ENCODE measurements around the gene KRTAP4-5. TPM values are rescaled to one million over a fixed set of nuclear protein-coding genes. Genes with fewer than 3 reads are reported as not detected.

The KRTAP4-5 gene
- total and polyA plus RNA-seq, 3 donors from 2014 or later = not detected

Small RNA genes lying within 50 kb of the gene (small RNA-seq; reads per million reads assigned to genes)
- 0 reads per million in 2 donors for gene KRTAP4-17P

Other genes with a start within 250 kb of the KRTAP4-5 start
Only the 30 nearest of the 40 such genes appear.
- not detected for gene KRTAP3-2, start 149.9 kb downstream of the KRTAP4-5 start, total RNA-seq
- not detected for gene KRTAP3-2, start 149.9 kb downstream of the KRTAP4-5 start, polyA plus RNA-seq (ENCODE audit: insufficient read depth, low read depth, low replicate concordance)
- gene KRTAP3-1, start 140.7 kb downstream of the KRTAP4-5 start, total RNA-seq = not detected
- not detected for gene KRTAP3-1, start 140.7 kb downstream of the KRTAP4-5 start, polyA plus RNA-seq (ENCODE audit: insufficient read depth, low read depth, low replicate concordance)
- not detected for gene KRTAP1-5, start 122.6 kb downstream of the KRTAP4-5 start, total RNA-seq
- not detected for gene KRTAP1-5, start 122.6 kb downstream of the KRTAP4-5 start, polyA plus RNA-seq (ENCODE audit: insufficient read depth, low read depth, low replicate concordance)
- not detected for gene KRTAP1-4, start 119.6 kb downstream of the KRTAP4-5 start, total RNA-seq
- gene KRTAP1-4, start 119.6 kb downstream of the KRTAP4-5 start, polyA plus RNA-seq (ENCODE audit: insufficient read depth, low read depth, low replicate concordance) = not detected
- gene KRTAP1-3, start 115.0 kb downstream of the KRTAP4-5 start, total RNA-seq = not detected
- not detected for gene KRTAP1-3, start 115.0 kb downstream of the KRTAP4-5 start, polyA plus RNA-seq (ENCODE audit: insufficient read depth, low read depth, low replicate concordance)
- gene KRTAP1-1, start 108.4 kb downstream of the KRTAP4-5 start, total RNA-seq = not detected
- gene KRTAP1-1, start 108.4 kb downstream of the KRTAP4-5 start, polyA plus RNA-seq (ENCODE audit: insufficient read depth, low read depth, low replicate concordance) = not detected
- not detected for gene KRTAP2-1, start 102.5 kb downstream of the KRTAP4-5 start, total RNA-seq
- not detected for gene KRTAP2-1, start 102.5 kb downstream of the KRTAP4-5 start, polyA plus RNA-seq (ENCODE audit: insufficient read depth, low read depth, low replicate concordance)
- gene KRTAP2-2, start 94.6 kb downstream of the KRTAP4-5 start, total RNA-seq = not detected
- not detected for gene KRTAP2-2, start 94.6 kb downstream of the KRTAP4-5 start, polyA plus RNA-seq (ENCODE audit: insufficient read depth, low read depth, low replicate concordance)
- gene KRTAP2-3, start 89.7 kb downstream of the KRTAP4-5 start, total RNA-seq = not detected
- not detected for gene KRTAP2-3, start 89.7 kb downstream of the KRTAP4-5 start, polyA plus RNA-seq (ENCODE audit: insufficient read depth, low read depth, low replicate concordance)
- gene KRTAP2-4, start 83.9 kb downstream of the KRTAP4-5 start, total RNA-seq = not detected
- not detected for gene KRTAP2-4, start 83.9 kb downstream of the KRTAP4-5 start, polyA plus RNA-seq (ENCODE audit: insufficient read depth, low read depth, low replicate concordance)
- not detected for gene KRTAP4-7, start 65.7 kb downstream of the KRTAP4-5 start, total RNA-seq
- gene KRTAP4-7, start 65.7 kb downstream of the KRTAP4-5 start, polyA plus RNA-seq (ENCODE audit: insufficient read depth, low read depth, low replicate concordance) = not detected
- gene KRTAP4-8, start 51.7 kb downstream of the KRTAP4-5 start, total RNA-seq = not detected
- gene KRTAP4-8, start 51.7 kb downstream of the KRTAP4-5 start, polyA plus RNA-seq (ENCODE audit: insufficient read depth, low read depth, low replicate concordance) = not detected
- gene KRTAP4-16, start 47.6 kb downstream of the KRTAP4-5 start, total RNA-seq = not detected
- gene KRTAP4-16, start 47.6 kb downstream of the KRTAP4-5 start, polyA plus RNA-seq (ENCODE audit: insufficient read depth, low read depth, low replicate concordance) = not detected
- not detected for gene KRTAP4-9, start 44.4 kb downstream of the KRTAP4-5 start, total RNA-seq
- gene KRTAP4-9, start 44.4 kb downstream of the KRTAP4-5 start, polyA plus RNA-seq (ENCODE audit: insufficient read depth, low read depth, low replicate concordance) = not detected
- not detected for gene KRTAP4-11, start 31.5 kb downstream of the KRTAP4-5 start, total RNA-seq
- not detected for gene KRTAP4-11, start 31.5 kb downstream of the KRTAP4-5 start, polyA plus RNA-seq (ENCODE audit: insufficient read depth, low read depth, low replicate concordance)
- gene KRTAP4-12, start 25.6 kb downstream of the KRTAP4-5 start, total RNA-seq = not detected
- gene KRTAP4-12, start 25.6 kb downstream of the KRTAP4-5 start, polyA plus RNA-seq (ENCODE audit: insufficient read depth, low read depth, low replicate concordance) = not detected
- gene KRTAP4-6, start 9.3 kb downstream of the KRTAP4-5 start, total RNA-seq = not detected
- gene KRTAP4-6, start 9.3 kb downstream of the KRTAP4-5 start, polyA plus RNA-seq (ENCODE audit: insufficient read depth, low read depth, low replicate concordance) = not detected
- gene KRTAP4-4, start 10.9 kb upstream of the KRTAP4-5 start, total RNA-seq = not detected
- not detected for gene KRTAP4-4, start 10.9 kb upstream of the KRTAP4-5 start, polyA plus RNA-seq (ENCODE audit: insufficient read depth, low read depth, low replicate concordance)
- gene KRTAP4-3, start 18.4 kb upstream of the KRTAP4-5 start, total RNA-seq = not detected
- gene KRTAP4-3, start 18.4 kb upstream of the KRTAP4-5 start, polyA plus RNA-seq (ENCODE audit: insufficient read depth, low read depth, low replicate concordance) = not detected
- not detected for gene KRTAP4-2, start 28.4 kb upstream of the KRTAP4-5 start, total RNA-seq
- not detected for gene KRTAP4-2, start 28.4 kb upstream of the KRTAP4-5 start, polyA plus RNA-seq (ENCODE audit: insufficient read depth, low read depth, low replicate concordance)
- not detected for gene KRTAP4-1, start 35.1 kb upstream of the KRTAP4-5 start, total RNA-seq
- not detected for gene KRTAP4-1, start 35.1 kb upstream of the KRTAP4-5 start, polyA plus RNA-seq (ENCODE audit: insufficient read depth, low read depth, low replicate concordance)
- not detected for gene KRTAP9-1, start 40.1 kb upstream of the KRTAP4-5 start, total RNA-seq
- not detected for gene KRTAP9-1, start 40.1 kb upstream of the KRTAP4-5 start, polyA plus RNA-seq (ENCODE audit: insufficient read depth, low read depth, low replicate concordance)
- gene KRTAP9-2, start 76.8 kb upstream of the KRTAP4-5 start, total RNA-seq = not detected
- not detected for gene KRTAP9-2, start 76.8 kb upstream of the KRTAP4-5 start, polyA plus RNA-seq (ENCODE audit: insufficient read depth, low read depth, low replicate concordance)
- gene KRTAP9-3, start 82.6 kb upstream of the KRTAP4-5 start, total RNA-seq = not detected
- not detected for gene KRTAP9-3, start 82.6 kb upstream of the KRTAP4-5 start, polyA plus RNA-seq (ENCODE audit: insufficient read depth, low read depth, low replicate concordance)
- not detected for gene KRTAP9-8, start 88.2 kb upstream of the KRTAP4-5 start, total RNA-seq
- gene KRTAP9-8, start 88.2 kb upstream of the KRTAP4-5 start, polyA plus RNA-seq (ENCODE audit: insufficient read depth, low read depth, low replicate concordance) = not detected
- gene KRTAP9-4, start 99.9 kb upstream of the KRTAP4-5 start, total RNA-seq = not detected
- gene KRTAP9-4, start 99.9 kb upstream of the KRTAP4-5 start, polyA plus RNA-seq (ENCODE audit: insufficient read depth, low read depth, low replicate concordance) = not detected
- not detected for gene KRTAP9-9, start 105.6 kb upstream of the KRTAP4-5 start, total RNA-seq
- not detected for gene KRTAP9-9, start 105.6 kb upstream of the KRTAP4-5 start, polyA plus RNA-seq (ENCODE audit: insufficient read depth, low read depth, low replicate concordance)
- not detected for gene KRTAP9-6, start 115.6 kb upstream of the KRTAP4-5 start, total RNA-seq
- not detected for gene KRTAP9-6, start 115.6 kb upstream of the KRTAP4-5 start, polyA plus RNA-seq (ENCODE audit: insufficient read depth, low read depth, low replicate concordance)
- under 1 TPM in 1 of 2 donors, not detected in 1; 0.47 TPM for gene KRTAP9-7, start 125.9 kb upstream of the KRTAP4-5 start, total RNA-seq
- gene KRTAP9-7, start 125.9 kb upstream of the KRTAP4-5 start, polyA plus RNA-seq (ENCODE audit: insufficient read depth, low read depth, low replicate concordance) = not detected
- gene KRTAP29-1, start 153.0 kb upstream of the KRTAP4-5 start, total RNA-seq = not detected
- gene KRTAP29-1, start 153.0 kb upstream of the KRTAP4-5 start, polyA plus RNA-seq (ENCODE audit: insufficient read depth, low read depth, low replicate concordance) = not detected

All from testis (tissue), 3 donors.